HepG2 (cell line): ENCODE results near the gene NCBP2. TPM values are rescaled to one million over a fixed set of nuclear protein-coding genes. Genes with fewer than 3 reads are reported as not detected.
A peak's percentile ranks its signal among the peaks of the same experiment; 100 is the strongest.

Source experiments
- CAMTA2 ChIP-seq: sonication (generic); formaldehyde crosslinking; IDR thresholded peaks from 2 replicates; pipeline ENCODE4 v1.4.0; 2020; ENCODE audit warnings: mild to moderate bottlenecking, missing genetic modification reagents, borderline replicate concordance
- CEBPB ChIP-seq: IDR thresholded peaks from 2 replicates; pipeline ENCODE4 v1.6.1; 2011; ENCODE audit warnings: low read depth, low read length, improper control_type of control experiment, borderline replicate concordance
- E2F2 ChIP-seq: sonication (generic); formaldehyde crosslinking; IDR thresholded peaks from 2 replicates; pipeline ENCODE4 v1.4.0; 2020; ENCODE audit warnings: missing genetic modification reagents, borderline replicate concordance
- ETV6 ChIP-seq: sonication (generic); formaldehyde crosslinking; conservative IDR thresholded peaks from 2 replicates; pipeline ENCODE4 v1.4.0; 2020; ENCODE audit warnings: missing genetic modification reagents
- HINFP ChIP-seq: sonication (generic); formaldehyde crosslinking; IDR thresholded peaks from 2 replicates; pipeline ENCODE4 v1.4.0; 2020; ENCODE audit warnings: low read depth, mild to moderate bottlenecking, missing genetic modification reagents
- HOXA7 ChIP-seq: sonication (generic); formaldehyde crosslinking; IDR thresholded peaks from 2 replicates; pipeline ENCODE4 v1.8.1; 2022; ENCODE audit warnings: mild to moderate bottlenecking, missing genetic modification reagents, moderate library complexity
- KLF11 ChIP-seq: IDR thresholded peaks from 2 replicates; pipeline ENCODE4 v1.6.1; 2016; ENCODE audit warnings: missing compliant biosample characterization
- MED13 ChIP-seq: sonication (generic); formaldehyde crosslinking; IDR thresholded peaks from 2 replicates; pipeline ENCODE4 v1.5.0; 2020; ENCODE audit warnings: missing genetic modification reagents
- MTF2 ChIP-seq: sonication (generic); formaldehyde crosslinking; IDR thresholded peaks from 2 replicates; pipeline ENCODE4 v1.5.0; 2020; ENCODE audit warnings: missing genetic modification reagents, borderline replicate concordance
- MXD1 ChIP-seq: sonication (generic); formaldehyde crosslinking; IDR thresholded peaks from 2 replicates; pipeline ENCODE4 v1.4.0; 2020; ENCODE audit warnings: mild to moderate bottlenecking, missing genetic modification reagents
- NPAS2 ChIP-seq: sonication (generic); formaldehyde crosslinking; IDR thresholded peaks from 2 replicates; pipeline ENCODE4 v1.8.0; 2022; ENCODE audit warnings: mild to moderate bottlenecking, missing genetic modification reagents, borderline replicate concordance
- PITX1 ChIP-seq: sonication (generic); formaldehyde crosslinking; IDR thresholded peaks from 2 replicates; pipeline ENCODE4 v1.5.1; 2020; ENCODE audit warnings: mild to moderate bottlenecking, missing genetic modification reagents
- PLRG1 ChIP-seq: fragments of 450-650 bp; conservative IDR thresholded peaks from 2 replicates; pipeline ENCODE4 v1.6.1; 2016
- RCOR2 ChIP-seq: IDR thresholded peaks from 2 replicates; pipeline ENCODE4 v1.6.1; 2016; ENCODE audit warnings: missing biosample characterization, missing genetic modification reagents
- SAP130 ChIP-seq: IDR thresholded peaks from 2 replicates; pipeline ENCODE4 v1.6.1; 2016; ENCODE audit warnings: low read depth
- SMYD3 ChIP-seq: sonication (generic); formaldehyde crosslinking; IDR thresholded peaks from 2 replicates; pipeline ENCODE4 v1.8.1; 2023; ENCODE audit warnings: mild to moderate bottlenecking, missing genetic modification reagents
- SNAI1 ChIP-seq: sonication (generic); formaldehyde crosslinking; IDR thresholded peaks from 2 replicates; pipeline ENCODE4 v1.5.0; 2020; ENCODE audit warnings: mild to moderate bottlenecking, missing genetic modification reagents, borderline replicate concordance
- SRSF1 ChIP-seq: fragments of 200-400 bp; formaldehyde crosslinking; optimal IDR thresholded peaks from 2 replicates; pipeline ENCODE3; 2017; ENCODE audit warnings: mild to moderate bottlenecking, low read depth, low read length, moderate library complexity
- SUZ12 ChIP-seq: fragments of 150-350 bp; IDR thresholded peaks from 2 replicates; pipeline ENCODE4 v1.6.1; 2014; ENCODE audit warnings: low read depth, low read length
- ZBTB33 ChIP-seq: sonication (generic); formaldehyde crosslinking; IDR thresholded peaks from 2 replicates; pipeline ENCODE4 v1.4.0; 2020; ENCODE audit warnings: missing genetic modification reagents
- ZMYM3 ChIP-seq: sonication (generic); formaldehyde crosslinking; IDR thresholded peaks from 2 replicates; pipeline ENCODE4 v1.5.1; 2020; ENCODE audit warnings: mild to moderate bottlenecking, missing genetic modification reagents
- ZNF10 ChIP-seq: sonication (generic); formaldehyde crosslinking; IDR thresholded peaks from 2 replicates; pipeline ENCODE4 v1.4.0; 2020; ENCODE audit warnings: mild to moderate bottlenecking, low read depth, missing genetic modification reagents, borderline replicate concordance
- ZNF253 ChIP-seq: sonication (generic); formaldehyde crosslinking; IDR thresholded peaks from 2 replicates; pipeline ENCODE4 v1.8.0; 2022; ENCODE audit warnings: mild to moderate bottlenecking, missing genetic modification reagents, borderline replicate concordance
- ZNF335 ChIP-seq: sonication (generic); formaldehyde crosslinking; IDR thresholded peaks from 2 replicates; pipeline ENCODE4 v1.4.0; 2020; ENCODE audit warnings: missing genetic modification reagents
- ZNF549 ChIP-seq: sonication (generic); formaldehyde crosslinking; IDR thresholded peaks from 2 replicates; pipeline ENCODE4 v1.5.0; 2020; ENCODE audit warnings: missing genetic modification reagents
- ZNF576 ChIP-seq: sonication (generic); formaldehyde crosslinking; IDR thresholded peaks from 2 replicates; pipeline ENCODE4 v1.4.0; 2020; ENCODE audit warnings: mild to moderate bottlenecking, missing genetic modification reagents
- polyA plus RNA-seq, 8 experiments: library from polyadenylated mRNA; depleted of rRNA in 3 of 8; stranded (reverse) in 7 of 8; unstranded in 1 of 8; fragments of >200 nt; fragmentation: Illumina TruSeq in 4 of 8; extraction: Trizol in 4 of 8; gene quantifications; 2 replicates each; pipeline versions ENCODE4 v1.2.1 to v1.2.3, GENCODE V29; 2011 to 2016; ENCODE audit warnings: low read depth in 4 of 8, missing spikeins in 1 of 8, mixed read lengths in 1 of 8; ENCODE audit not compliant: insufficient read depth in 1 of 8
- total RNA-seq, 5 experiments: library from RNA; depleted of rRNA; stranded (reverse); fragments of >200 nt; fragmentation: Illumina TruSeq; extraction: Trizol; gene quantifications; 2 replicates each; pipeline ENCODE4 v1.2.3, GENCODE V29; 2016; ENCODE audit warnings: low read depth in 1 of 5

Gene NCBP2
- total and polyA plus RNA-seq, 2 of the 13 experiments (the other 11 are each of a cell fraction or from before 2014, with no cell fraction given), result 58.7 to 95.5 TPM

- TF ChIP-seq ZNF10 (CRISPR knock-in tag) (no peak), PLRG1 (no peak), HINFP (CRISPR knock-in tag) (no peak), NPAS2 (CRISPR knock-in tag) (no peak), CAMTA2 (no peak), CEBPB (peak; percentile 48; the same call in 1 of the 2 replicates), ZNF549 (CRISPR knock-in tag) (no peak), SNAI1 (no peak), MXD1 (CRISPR knock-in tag) (no peak), RCOR2 (no peak), SUZ12 (no peak), SMYD3 (CRISPR knock-in tag) (no peak), ZNF576 (CRISPR knock-in tag) (no peak), ZBTB33 (CRISPR knock-in tag) (peak; percentile 69), HOXA7 (no peak), KLF11 (CRISPR knock-in tag) (no peak), SRSF1 (no peak), ZMYM3 (CRISPR knock-in tag) (peak; percentile 36; the same call in 1 of the 2 replicates), ZNF335 (CRISPR knock-in tag) (no peak), ETV6 (CRISPR knock-in tag) (no peak), SAP130 (CRISPR knock-in tag) (no peak), E2F2 (CRISPR knock-in tag) (no peak), PITX1 (CRISPR knock-in tag) (no peak), MED13 (no peak), ZNF253 (no peak), MTF2 (no peak)
These were observed 43.9 kb upstream of the NCBP2 start (continued) for GRCh38 chr3:196985954-196986885.
